AG04449 (cell line): Measurements from ENCODE around the gene PCDHA7.
"Not testable (repeated sequence)": the region's sequence is repeated elsewhere in the genome, so short reads cannot be mapped to it uniquely, and the experiment has no call there.

ENCODE experiments used
- CTCF ChIA-PET: fragments of 350-600 bp; formaldehyde crosslinking; extraction: SDS; loops from one replicate; lab custom pipeline; 2021; ENCODE audit warnings: antibody characterized with exemption; lab: Yijun Ruan, JAX
- POLR2A ChIA-PET: fragments of 400-600, 350-600 bp; formaldehyde crosslinking; extraction: SDS; loops from one replicate; lab custom pipeline; 2020; ENCODE audit warnings: antibody characterized with exemption, inconsistent platforms; lab: Yijun Ruan, JAX
- DNase-seq: peaks from one replicate; pipeline ENCODE4 v3.0.0-alpha.2; 2010; ENCODE audit warnings: low read depth, low spot score
- H3K4me3 ChIP-seq: 2 replicates; pipeline ENCODE4 v1.5.1; 2011; ENCODE audit warnings: low read depth, mild to moderate bottlenecking, control low read depth, low read length
- CTCF ChIP-seq: IDR thresholded peaks from one replicate; pipeline ENCODE4 v1.5.1; 2011; ENCODE audit warnings: mild to moderate bottlenecking, moderate library complexity, low read length, control low read depth, inconsistent platforms; ENCODE audit not compliant: insufficient read depth; ENCODE audit errors: missing control alignments

Gene PCDHA7

DNA sequence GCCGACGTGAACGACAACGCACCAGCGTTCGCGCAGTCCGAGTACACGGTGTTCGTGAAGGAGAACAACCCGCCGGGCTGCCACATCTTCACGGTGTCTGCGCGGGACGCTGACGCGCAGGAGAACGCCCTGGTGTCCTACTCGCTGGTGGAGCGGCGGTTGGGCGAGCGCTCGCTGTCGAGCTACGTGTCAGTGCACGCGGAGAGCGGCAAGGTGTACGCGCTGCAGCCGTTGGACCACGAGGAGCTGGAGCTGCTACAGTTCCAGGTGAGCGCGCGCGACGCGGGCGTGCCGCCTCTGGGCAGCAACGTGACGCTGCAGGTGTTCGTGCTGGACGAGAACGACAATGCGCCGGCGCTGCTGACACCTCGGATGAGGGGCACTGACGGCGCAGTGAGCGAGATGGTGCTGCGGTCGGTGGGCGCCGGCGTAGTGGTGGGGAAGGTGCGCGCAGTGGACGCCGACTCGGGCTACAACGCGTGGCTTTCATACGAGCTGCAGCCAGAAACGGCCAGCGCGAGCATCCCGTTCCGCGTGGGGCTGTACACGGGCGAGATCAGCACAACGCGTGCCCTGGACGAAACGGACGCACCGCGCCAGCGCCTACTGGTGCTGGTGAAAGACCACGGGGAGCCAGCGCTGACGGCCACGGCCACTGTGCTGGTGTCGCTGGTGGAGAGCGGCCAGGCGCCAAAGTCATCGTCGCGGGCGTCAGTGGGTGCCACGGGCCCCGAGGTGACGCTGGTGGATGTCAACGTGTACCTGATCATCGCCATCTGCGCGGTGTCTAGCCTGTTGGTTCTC is 16.0 kb downstream of the PCDHA7 start:
- POLR2A ChIA-PET, CTCF ChIA-PET, H3K4me3 ChIP-seq, DNase-seq: not testable (repeated sequence)

DNA sequence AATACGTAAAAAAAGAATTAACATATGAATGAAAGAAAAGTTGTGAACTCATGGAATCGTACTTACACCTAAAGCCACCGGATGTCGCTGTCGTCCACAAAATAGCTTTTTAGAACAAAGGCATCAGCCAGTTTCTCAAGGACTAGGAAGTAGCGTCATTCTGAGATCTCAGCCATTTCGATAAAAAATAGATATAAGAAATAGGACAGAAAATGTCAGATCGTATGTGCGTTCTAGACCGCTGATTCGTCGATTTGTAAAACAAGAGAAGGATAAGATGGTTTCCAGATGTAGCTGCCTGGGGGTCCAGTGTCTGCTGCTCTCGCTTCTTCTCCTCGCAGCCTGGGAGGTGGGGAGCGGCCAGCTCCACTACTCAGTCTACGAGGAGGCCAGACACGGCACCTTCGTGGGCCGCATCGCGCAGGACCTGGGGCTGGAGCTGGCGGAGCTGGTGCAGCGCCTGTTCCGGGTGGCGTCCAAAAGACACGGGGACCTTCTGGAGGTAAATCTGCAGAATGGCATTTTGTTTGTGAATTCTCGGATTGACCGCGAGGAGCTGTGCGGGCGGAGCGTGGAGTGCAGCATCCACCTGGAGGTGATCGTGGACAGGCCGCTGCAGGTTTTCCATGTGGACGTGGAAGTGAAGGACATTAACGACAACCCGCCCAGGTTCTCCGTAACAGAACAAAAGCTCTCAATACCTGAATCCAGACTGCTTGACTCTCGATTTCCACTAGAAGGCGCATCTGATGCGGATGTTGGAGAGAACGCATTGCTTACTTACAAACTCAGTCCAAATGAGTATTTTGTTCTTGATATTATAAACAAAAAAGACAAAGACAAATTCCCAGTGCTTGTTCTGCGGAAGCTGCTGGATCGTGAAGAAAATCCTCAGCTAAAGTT is 22.0 kb downstream of the PCDHA7 start, which contains the start of gene PCDHA10:
PCDHA10 (plus strand) TSS at position 126 of the 903 bp plus-strand sequence; CDS start at position 278, 152 bp downstream.
- POLR2A ChIA-PET = no interaction called here
- no peak within 1 kb of the TSS for H3K4me3 ChIP-seq

DNA sequence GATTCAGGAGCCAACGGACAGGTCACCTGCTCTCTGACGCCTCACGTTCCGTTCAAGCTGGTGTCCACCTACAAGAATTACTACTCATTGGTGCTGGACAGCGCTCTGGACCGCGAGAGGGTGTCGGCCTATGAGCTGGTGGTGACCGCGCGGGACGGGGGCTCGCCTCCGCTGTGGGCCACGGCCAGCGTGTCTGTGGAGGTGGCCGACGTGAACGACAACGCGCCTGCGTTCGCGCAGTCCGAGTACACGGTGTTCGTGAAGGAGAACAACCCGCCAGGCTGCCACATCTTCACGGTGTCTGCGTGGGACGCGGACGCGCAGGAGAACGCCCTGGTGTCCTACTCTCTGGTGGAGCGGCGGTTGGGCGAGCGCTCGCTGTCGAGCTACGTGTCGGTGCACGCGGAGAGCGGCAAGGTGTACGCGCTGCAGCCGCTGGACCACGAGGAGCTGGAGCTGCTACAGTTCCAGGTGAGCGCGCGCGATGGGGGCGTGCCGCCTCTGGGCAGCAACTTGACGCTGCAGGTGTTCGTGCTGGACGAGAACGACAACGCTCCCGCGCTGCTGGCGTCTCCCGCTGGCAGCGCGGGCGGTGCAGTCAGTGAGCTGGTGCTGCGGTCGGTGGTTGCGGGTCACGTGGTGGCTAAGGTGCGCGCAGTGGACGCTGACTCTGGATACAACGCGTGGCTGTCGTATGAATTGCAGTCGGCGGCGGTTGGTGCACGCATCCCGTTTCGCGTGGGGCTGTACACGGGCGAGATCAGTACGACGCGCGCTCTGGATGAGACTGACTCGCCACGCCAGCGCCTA is 23.3 kb downstream of the PCDHA7 start:
- H3K4me3 ChIP-seq = no peak overlapping the region
- POLR2A ChIA-PET = no interaction called here
- CTCF ChIA-PET = no interaction called here
- no peak for DNase-seq
- no peak for TF ChIP-seq CTCF

More for the DNA sequence above, 22.0 kb downstream of the PCDHA7 start, which contains the start of gene PCDHA10:
- DNase-seq = no peak
- no peak for TF ChIP-seq CTCF
- CTCF ChIA-PET = no interaction called here

- TF ChIP-seq CTCF = no peak
- no peak for DNase-seq
- no peak overlapping the region for H3K4me3 ChIP-seq
- CTCF ChIA-PET = no interaction called here
- POLR2A ChIA-PET = no interaction called here
Measured at GRCh38 chr5:140857987-140858240, 23.8 kb downstream of the PCDHA7 start.

- no peak overlapping the region for H3K4me3 ChIP-seq
- TF ChIP-seq CTCF = no peak
- POLR2A ChIA-PET = no interaction called here
- CTCF ChIA-PET = no interaction called here
- no peak for DNase-seq
Measured at GRCh38 chr5:140862441-140863295, 28.6 kb downstream of the PCDHA7 start.
